HepG2 (cell line): ENCODE measurements around the gene DOCK3. TPM values are rescaled to one million over a fixed set of nuclear protein-coding genes. Genes with fewer than 3 reads are reported as not detected.

Experiments used
- ATAC-seq: fragments of 200-7000 bp; cut with Tn5 transposase; 3 replicates; pipeline ENCODE4 v1.9.1; 2020; ENCODE audit warnings: mild to moderate bottlenecking, moderate library complexity
- BruUV-seq: library from RNA; stranded (reverse); fragments of 400-500 nt; replicated peaks from 2 replicates; lab custom pipeline; 2021; lab: Mats Ljungman, UMichigan
- CTCF ChIA-PET: fragments of 300-600 bp; formaldehyde crosslinking; extraction: SDS; loops from one replicate; lab custom pipeline; 2021; ENCODE audit warnings: low total read pairs, inconsistent platforms, low intra/inter-chr PET ratio; lab: Yijun Ruan, JAX
- POLR2A ChIA-PET: fragments of 350-600 bp; sonication (Branson Sonifier 250); formaldehyde crosslinking; loops from one replicate; lab custom pipeline; 2020; ENCODE audit warnings: antibody characterized with exemption, inconsistent platforms; lab: Yijun Ruan, JAX
- DNase-seq: peaks from one replicate; pipeline ENCODE4 v3.0.0-alpha.2; 2015; ENCODE audit warnings: low spot score
- FAIRE-seq: peaks from 3 replicates; lab custom pipeline; 2011; peaks lifted over from hg19 to GRCh38; lab: Jason Lieb, UNC
- H2AFZ ChIP-seq: one replicate; pipeline ENCODE4 v1.6.1; 2011; ENCODE audit warnings: low read length, inconsistent platforms
- H3K27ac ChIP-seq: fragments of 300-600 bp; 3 replicates; pipeline ENCODE4 v1.8.0; 2011; ENCODE audit warnings: mixed run types, mild to moderate bottlenecking, mixed read lengths, low read length, inconsistent platforms; ENCODE audit not compliant: insufficient read depth; ENCODE audit errors: extremely low read length
- H3K27me3 ChIP-seq, 2 experiments: fragments of 200-600 bp in 1 of 2; 2 replicates in 1 of 2; 3 replicates in 1 of 2; pipeline versions ENCODE4 v1.6.0 to v1.8.0; 2011; ENCODE audit warnings: low read length in 2 of 2, mild to moderate bottlenecking in 2 of 2, moderate library complexity in 2 of 2, inconsistent platforms in 1 of 2; ENCODE audit not compliant: insufficient read depth in 2 of 2, control insufficient read depth in 1 of 2
- H3K36me3 ChIP-seq, 2 experiments: fragments of 200-600 bp in 1 of 2; replicated peaks in 1 of 2; 2 replicates in 1 of 2; 3 replicates in 1 of 2; pipeline versions ENCODE4 v1.5.1 to v1.8.0; 2011; ENCODE audit warnings: low read length in 2 of 2, inconsistent platforms in 1 of 2; ENCODE audit not compliant: insufficient read depth in 2 of 2, control insufficient read depth in 1 of 2
- H3K4me1 ChIP-seq: 2 replicates; pipeline ENCODE4 v1.5.1; 2012; ENCODE audit warnings: low read length, inconsistent platforms; ENCODE audit not compliant: insufficient read depth
- H3K4me2 ChIP-seq: 2 replicates; pipeline ENCODE4 v1.6.0; 2011; ENCODE audit warnings: low read depth, low read length, inconsistent platforms
- H3K4me3 ChIP-seq, 3 experiments: fragments of 200-600 bp in 1 of 3; sonication (generic), shearing (Covaris generic) in 1 of 3; replicated peaks in 1 of 3; 2 replicates each; pipeline ENCODE4 v1.5.1; 2011 to 2016; ENCODE audit warnings: low read length in 3 of 3, inconsistent platforms in 2 of 3, low read depth in 2 of 3, mild to moderate bottlenecking in 2 of 3, control low read depth in 1 of 3, mixed read lengths in 1 of 3; ENCODE audit not compliant: insufficient read depth in 1 of 3
- H3K79me2 ChIP-seq: one replicate; pipeline ENCODE4 v1.6.1; 2011; ENCODE audit warnings: low read length, inconsistent platforms; ENCODE audit not compliant: insufficient read depth
- H3K9ac ChIP-seq: 2 replicates; pipeline ENCODE4 v1.6.0; 2011; ENCODE audit warnings: mild to moderate bottlenecking, low read depth, low read length, inconsistent platforms; ENCODE audit not compliant: insufficient read depth
- H3K9me3 ChIP-seq: 2 replicates; pipeline ENCODE4 v1.5.1; 2012; ENCODE audit warnings: mild to moderate bottlenecking, low read length
- H4K20me1 ChIP-seq: 2 replicates; pipeline ENCODE4 v1.6.0; 2011; ENCODE audit warnings: inconsistent platforms, mild to moderate bottlenecking, low read length, moderate library complexity; ENCODE audit not compliant: insufficient read depth
- DBP ChIP-seq: sonication (generic); formaldehyde crosslinking; IDR thresholded peaks from 2 replicates; pipeline ENCODE4 v1.4.0; 2020; ENCODE audit warnings: missing genetic modification reagents; ENCODE audit errors: not compliant biosample characterization
- E2F2 ChIP-seq: sonication (generic); formaldehyde crosslinking; IDR thresholded peaks from 2 replicates; pipeline ENCODE4 v1.4.0; 2020; ENCODE audit warnings: missing genetic modification reagents, borderline replicate concordance
- KMT2A ChIP-seq: sonication (generic); formaldehyde crosslinking; IDR thresholded peaks from 2 replicates; pipeline ENCODE4 v1.4.0; 2020; ENCODE audit warnings: missing genetic modification reagents
- LCORL ChIP-seq, 2 experiments: fragments of 450-650 bp in 1 of 2; sonication (generic) in 1 of 2; formaldehyde crosslinking in 1 of 2; IDR thresholded peaks; 2 replicates each; pipeline versions ENCODE4 v1.5.0 to v1.6.1; 2017 to 2020; ENCODE audit warnings: antibody characterized with exemption in 1 of 2, missing genetic modification reagents in 1 of 2
- PAWR ChIP-seq: sonication (generic); formaldehyde crosslinking; IDR thresholded peaks from 2 replicates; pipeline ENCODE4 v1.4.0; 2020; ENCODE audit warnings: missing genetic modification reagents, mild to moderate bottlenecking, borderline replicate concordance
- TCF12 ChIP-seq, 2 experiments: fragments of 450-650 bp in 1 of 2; sonication (generic) in 1 of 2; formaldehyde crosslinking in 1 of 2; IDR thresholded peaks; 2 replicates each; pipeline versions ENCODE4 v1.6.1 to v1.8.0; 2017 to 2022; ENCODE audit warnings: antibody characterized with exemption in 1 of 2, mild to moderate bottlenecking in 1 of 2, missing genetic modification reagents in 1 of 2, moderate library complexity in 1 of 2
- TERF1 ChIP-seq: sonication (generic); formaldehyde crosslinking; IDR thresholded peaks from 2 replicates; pipeline ENCODE4 v1.8.0; 2022; ENCODE audit warnings: mild to moderate bottlenecking, missing genetic modification reagents, moderate library complexity
- TRIM24 ChIP-seq: sonication (generic); formaldehyde crosslinking; IDR thresholded peaks from 2 replicates; pipeline ENCODE4 v1.8.0; 2022; ENCODE audit warnings: mild to moderate bottlenecking, missing genetic modification reagents
- ZNF101 ChIP-seq: sonication (generic); formaldehyde crosslinking; IDR thresholded peaks from 2 replicates; pipeline ENCODE4 v1.4.0; 2020; ENCODE audit warnings: mild to moderate bottlenecking, low read depth, missing genetic modification reagents, borderline replicate concordance
- ZNF24 ChIP-seq: fragments of 450-650 bp; IDR thresholded peaks from 2 replicates; pipeline ENCODE4 v1.6.1; 2017; ENCODE audit warnings: antibody characterized with exemption, mild to moderate bottlenecking
- ZNF577 ChIP-seq: sonication (generic); formaldehyde crosslinking; IDR thresholded peaks from 2 replicates; pipeline ENCODE4 v1.4.0; 2020; ENCODE audit warnings: mild to moderate bottlenecking, low read depth, missing genetic modification reagents, borderline replicate concordance
- ZNF670 ChIP-seq: sonication (generic); formaldehyde crosslinking; IDR thresholded peaks from 2 replicates; pipeline ENCODE4 v1.8.0; 2022; ENCODE audit warnings: mild to moderate bottlenecking, missing genetic modification reagents, borderline replicate concordance
- ZNF879 ChIP-seq: sonication (generic); formaldehyde crosslinking; IDR thresholded peaks from 2 replicates; pipeline ENCODE4 v1.8.1; 2023; ENCODE audit warnings: missing genetic modification reagents
- WGBS: methylation state at CpG from one replicate; pipeline ENCODE4 v1.1.6; 2017; ENCODE audit warnings: low lambda C conversion rate; 5-methylcytosine and 5-hydroxymethylcytosine counted together
- in situ Hi-C: cut with HindIII; loops from 2 replicates; pipeline ENCODE4 v1.10.0; 2017; ENCODE audit warnings: low pct_unique_long_range_greater_than_20kb; ENCODE audit not compliant: extremely low pct_ligation_motif_present
- intact Hi-C: fragments of 100-400 bp; cut with micrococcal nuclease; formaldehyde crosslinking; loops from one replicate; pipeline ENCODE4 v1.10.0; 2022; ENCODE audit not compliant: unreplicated experiment
- polyA plus RNA-seq, 8 experiments: library from polyadenylated mRNA; depleted of rRNA in 3 of 8; stranded (reverse) in 7 of 8; unstranded in 1 of 8; fragments of >200 nt; fragmentation: Illumina TruSeq in 4 of 8; extraction: Trizol in 4 of 8; gene quantifications; 2 replicates each; pipeline versions ENCODE4 v1.2.1 to v1.2.3, GENCODE V29; 2011 to 2016; ENCODE audit warnings: low read depth in 4 of 8, missing spikeins in 1 of 8, mixed read lengths in 1 of 8; ENCODE audit not compliant: insufficient read depth in 1 of 8
- total RNA-seq, 5 experiments: library from RNA; depleted of rRNA; stranded (reverse); fragments of >200 nt; fragmentation: Illumina TruSeq; extraction: Trizol; gene quantifications; 2 replicates each; pipeline ENCODE4 v1.2.3, GENCODE V29; 2016; ENCODE audit warnings: low read depth in 1 of 5

The DOCK3 gene
- total and polyA plus RNA-seq, 2 of the 13 experiments (the other 11 are each of a cell fraction or from before 2014, with no cell fraction given) = not detected

GRCh38 chr3:50734985-50735384 lies 60.3 kb downstream of the DOCK3 start (continued):
- TF ChIP-seq LCORL (IDR thresholded peaks at IDR 0.05) (no peak), LCORL (CRISPR knock-in tag; IDR thresholded peaks at IDR 0.05) (no peak), KMT2A (CRISPR knock-in tag) (no peak), ZNF879 (CRISPR knock-in tag) (no peak), TCF12 (IDR thresholded peaks at IDR 0.05) (no peak), TCF12 (CRISPR knock-in tag; IDR thresholded peaks at IDR 0.05) (no peak), DBP (CRISPR knock-in tag) (no peak)

- Histone ChIP-seq H3K27ac (no peak overlapping the region), H3K4me1 (no peaks in the 10 kb centered on the region), H3K9me3 (no peaks in the 10 kb centered on the region), H3K79me2 (no peaks in the 10 kb centered on the region), H3K4me2 (no peak overlapping the region), H3K36me3 (no peaks in the 10 kb centered on the region), H3K27me3 (no peaks in the 10 kb centered on the region; a peak in 1 of 5 replicates), H2AFZ (no peak overlapping the region), H3K9ac (no peak overlapping the region), H4K20me1 (no peaks in the 10 kb centered on the region), H3K4me3 (no peak overlapping the region)
- FAIRE-seq (no peak), ATAC-seq (no peak), DNase-seq (no peak)
- no TSS peak for BruUV-seq
- POLR2A ChIA-PET = no interaction called here
- in situ Hi-C loops (no loop called here), intact Hi-C loops (no loop called here)
- CTCF ChIA-PET = no interaction called here
- TF ChIP-seq ZNF24 (no peak), ZNF101 (CRISPR knock-in tag) (no peak), TERF1 (CRISPR knock-in tag) (no peak), ZNF577 (CRISPR knock-in tag) (no peak), ZNF670 (no peak), TRIM24 (CRISPR knock-in tag) (no peak), PAWR (CRISPR knock-in tag) (no peak), E2F2 (CRISPR knock-in tag) (no peak)
- WGBS = 0% methylated on average over 1 of the region's 1 CpG
Observed at GRCh38 chr3:50737193-50737905, 62.6 kb downstream of the DOCK3 start.
